Measurements from ENCODE around the gene DENND1B. TPM values are rescaled to one million over a fixed set of nuclear protein-coding genes. Genes with fewer than 3 reads are reported as not detected.

DENND1B gene
- total and polyA plus RNA-seq, 9 of the 15 experiments (the other 6 are each of a cell fraction or from before 2014, with no cell fraction given) = 2.1 to 12.1 (median 7.5) TPM

DNA sequence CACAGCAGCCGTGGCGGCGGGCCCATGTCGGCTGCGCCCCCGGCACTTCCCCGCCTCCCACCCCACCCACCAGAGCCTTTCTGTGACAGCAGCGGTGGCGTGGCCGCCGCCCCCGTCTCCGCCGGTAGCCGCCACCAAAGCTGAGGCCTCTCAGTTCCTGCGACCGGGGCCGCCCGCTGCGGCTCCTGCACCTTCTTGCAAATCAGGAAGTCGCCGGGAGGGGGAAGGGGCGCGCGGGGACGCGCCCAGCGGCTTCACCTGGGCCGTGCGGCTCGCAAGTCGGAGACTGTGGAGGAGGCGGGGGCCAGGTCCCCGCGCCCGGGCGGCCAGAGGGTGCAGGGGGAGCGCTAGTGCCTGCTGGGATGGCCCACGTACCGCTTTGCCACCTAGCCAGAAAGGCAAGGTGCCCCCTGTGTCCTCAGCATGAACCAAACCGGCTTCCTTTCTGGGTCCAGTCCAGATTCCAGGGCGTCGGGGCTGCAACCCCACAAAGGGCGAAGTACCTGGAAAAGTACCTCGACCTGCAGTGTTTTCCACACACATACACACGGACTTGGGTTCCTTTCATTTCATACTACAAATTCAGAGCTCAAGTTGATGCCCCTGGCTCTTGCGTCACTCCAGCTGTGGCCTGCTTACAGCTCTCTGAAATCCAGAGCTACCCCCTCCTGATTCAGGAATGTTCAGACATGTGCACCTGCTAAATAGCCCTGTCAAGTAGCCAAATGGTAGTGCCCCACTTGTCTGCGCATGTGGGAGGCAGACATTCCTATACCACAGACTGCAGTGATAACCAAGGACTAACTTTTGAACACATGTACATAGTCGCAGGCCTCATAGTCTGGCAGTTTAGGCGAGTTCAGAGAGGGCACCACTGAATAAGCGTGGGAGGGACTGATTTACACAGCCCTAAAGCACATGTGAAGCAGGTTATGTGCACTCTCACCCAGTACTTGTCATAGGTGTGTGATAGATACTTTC, at the start of gene DENND1B (continued):
- TF ChIP-seq ZNF740 (CRISPR knock-in tag; IDR thresholded peaks at IDR 0.05) (no peak), ZNF740 (tag; IDR thresholded peaks at IDR 0.05) (no peak), TFAP4 (CRISPR knock-in tag; IDR thresholded peaks at IDR 0.05; ENCODE audit: borderline replicate concordance) (peak; percentile 72; the same call in 1 of the 2 replicates), ATF1 (CRISPR knock-in tag; IDR thresholded peaks at IDR 0.05) (no peak), ATF1 (tag; IDR thresholded peaks at IDR 0.05) (peak; percentile 22; the same call in 1 of the 2 replicates), RHOXF2B (CRISPR knock-in tag; conservative IDR thresholded peaks at IDR 0.05) (no peak), SMAD1 (IDR thresholded peaks at IDR 0.05; ENCODE audit: low read depth, low read length, partially characterized antibody) (peak; percentile 19), NELFE (IDR thresholded peaks at IDR 0.05; ENCODE audit: insufficient read depth, insufficient read length) (no peak), ZSCAN32 (CRISPR knock-in tag; IDR thresholded peaks at IDR 0.05) (no peak), RUNX1 (IDR thresholded peaks at IDR 0.05; ENCODE audit: low read depth) (no peak), KDM4B (IDR thresholded peaks at IDR 0.05; ENCODE audit: borderline replicate concordance in 2 of 2, low read depth in 1 of 2) (no peak), SREBF2 (CRISPR knock-in tag; IDR thresholded peaks at IDR 0.05) (no peak), JUN (IDR thresholded peaks at IDR 0.05; ENCODE audit: borderline replicate concordance, low read depth, low read length) (0 out of 2 replicates have a peak, but pooled peaks have one; percentile 11), JUN (CRISPR knock-in tag; IDR thresholded peaks at IDR 0.05; ENCODE audit: borderline replicate concordance) (no peak), CSDE1 (IDR thresholded peaks at IDR 0.05) (no peak), SRSF1 (IDR thresholded peaks at IDR 0.05; ENCODE audit: low read depth, low read length) (no peak)
- TF ChIP-seq, protein P1, sequence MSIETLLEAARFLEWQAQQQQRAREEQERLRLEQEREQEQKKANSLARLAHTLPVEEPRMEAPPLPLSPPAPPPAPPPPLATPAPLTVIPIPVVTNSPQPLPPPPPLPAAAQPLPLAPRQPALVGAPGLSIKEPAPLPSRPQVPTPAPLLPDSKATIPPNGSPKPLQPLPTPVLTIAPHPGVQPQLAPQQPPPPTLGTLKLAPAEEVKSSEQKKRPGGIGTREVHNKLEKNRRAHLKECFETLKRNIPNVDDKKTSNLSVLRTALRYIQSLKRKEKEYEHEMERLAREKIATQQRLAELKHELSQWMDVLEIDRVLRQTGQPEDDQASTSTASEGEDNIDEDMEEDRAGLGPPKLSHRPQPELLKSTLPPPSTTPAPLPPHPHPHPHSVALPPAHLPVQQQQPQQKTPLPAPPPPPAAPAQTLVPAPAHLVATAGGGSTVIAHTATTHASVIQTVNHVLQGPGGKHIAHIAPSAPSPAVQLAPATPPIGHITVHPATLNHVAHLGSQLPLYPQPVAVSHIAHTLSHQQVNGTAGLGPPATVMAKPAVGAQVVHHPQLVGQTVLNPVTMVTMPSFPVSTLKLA (conservative IDR thresholded peaks at IDR 0.05) = peak in 1 of 2 experiments; percentile 47; a peak in 2 of 4 replicates
